HG02938 (cell line): ENCODE results near the gene CLDN1.
"Not testable (repeated sequence)": the region's sequence is repeated elsewhere in the genome, so short reads cannot be mapped to it uniquely, and the experiment has no call there.

Experiments
- ATAC-seq: cut with Tn5 transposase; IDR thresholded peaks from one replicate; pipeline ENCODE4 v1.9.1; 2021; ENCODE audit warnings: mild to moderate bottlenecking, moderate library complexity; ENCODE audit not compliant: unreplicated experiment

The CLDN1 gene

DNA sequence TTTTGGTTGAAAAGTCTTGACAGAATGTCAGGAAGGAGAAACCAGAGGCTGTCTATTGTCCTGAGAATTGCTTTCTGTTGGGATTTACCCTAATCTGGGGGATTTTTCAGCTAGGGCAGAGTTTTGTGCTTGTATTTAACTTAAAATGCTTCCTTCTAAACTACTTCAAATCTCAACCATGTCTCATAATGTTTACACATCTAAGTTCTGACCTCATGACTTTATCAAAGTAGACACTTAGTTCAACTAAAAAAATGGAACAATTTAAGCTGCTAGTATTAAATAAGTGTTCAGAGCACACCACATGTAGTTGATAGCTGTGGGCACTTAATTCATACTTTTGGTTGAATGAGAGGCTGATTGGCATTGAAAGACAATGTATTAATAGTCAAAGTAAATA is 28.2 kb downstream of the CLDN1 start:
- no peak for ATAC-seq

DNA sequence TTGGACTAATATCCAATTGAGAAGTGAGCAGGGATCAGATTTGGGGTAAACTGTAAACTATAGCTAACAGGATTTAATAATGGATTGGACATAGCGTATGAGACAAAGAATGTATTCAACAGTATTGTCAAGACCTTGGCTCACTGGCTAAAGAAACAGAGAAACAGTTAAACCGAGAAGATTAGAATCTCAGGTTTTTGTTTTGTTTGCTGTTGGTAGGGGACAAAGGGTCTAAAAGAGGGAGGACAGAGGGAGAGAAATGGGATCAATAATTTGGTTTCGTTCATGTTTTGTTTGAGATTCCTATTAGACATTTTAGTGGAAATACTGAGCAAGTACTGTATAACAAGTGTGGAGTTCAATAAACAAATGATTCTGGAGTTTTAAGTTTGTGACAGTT is 28.6 kb downstream of the CLDN1 start:
- no peak for ATAC-seq

DNA sequence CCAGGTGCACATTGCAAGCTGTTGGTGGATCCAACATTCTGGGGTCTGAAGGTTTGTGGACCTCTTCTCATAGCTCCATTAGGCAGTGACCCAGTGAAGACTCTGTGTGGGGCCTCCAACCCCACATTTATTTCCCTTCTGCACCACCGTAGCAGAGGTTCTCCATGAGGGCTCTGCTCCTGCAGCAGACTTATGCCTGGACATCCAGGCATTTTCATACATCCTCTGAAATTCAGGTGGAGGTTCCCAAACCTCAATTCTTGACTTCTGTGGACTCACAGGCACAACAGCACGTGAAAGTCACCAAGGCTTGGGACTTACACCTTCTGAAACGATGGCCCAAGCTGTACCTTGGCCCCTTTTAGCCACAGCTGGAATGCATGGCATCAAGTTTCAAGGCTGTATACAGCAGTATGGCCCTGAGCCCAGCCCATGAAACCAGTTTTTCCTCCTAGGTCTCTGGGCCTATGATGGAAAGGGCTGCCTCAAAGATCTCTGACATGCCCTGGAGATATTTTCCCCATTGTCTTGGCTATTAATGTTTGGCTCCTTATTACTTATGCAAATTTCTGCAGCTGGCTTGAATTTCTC is 30.2 kb downstream of the CLDN1 start:
- ATAC-seq = no peak

DNA sequence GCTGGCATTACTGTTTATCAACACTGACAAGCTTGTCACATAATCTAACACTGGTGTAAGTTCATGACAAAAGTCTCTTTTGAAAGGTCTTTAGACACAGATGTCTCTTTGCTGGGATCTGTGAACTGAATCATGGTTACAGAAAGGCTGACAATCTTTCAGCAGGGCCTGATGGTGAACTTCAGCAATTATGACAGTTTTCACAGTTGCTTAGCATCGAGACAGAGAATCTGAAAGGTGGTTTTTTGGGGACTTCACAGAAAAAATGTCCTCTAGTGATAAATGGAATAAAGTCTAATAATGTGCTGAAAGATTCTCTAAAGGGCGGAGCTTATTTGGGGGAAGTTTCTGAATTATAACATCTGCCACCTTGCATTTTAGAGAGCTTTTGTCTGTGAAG is 32.3 kb downstream of the CLDN1 start:
- ATAC-seq = no peak

DNA sequence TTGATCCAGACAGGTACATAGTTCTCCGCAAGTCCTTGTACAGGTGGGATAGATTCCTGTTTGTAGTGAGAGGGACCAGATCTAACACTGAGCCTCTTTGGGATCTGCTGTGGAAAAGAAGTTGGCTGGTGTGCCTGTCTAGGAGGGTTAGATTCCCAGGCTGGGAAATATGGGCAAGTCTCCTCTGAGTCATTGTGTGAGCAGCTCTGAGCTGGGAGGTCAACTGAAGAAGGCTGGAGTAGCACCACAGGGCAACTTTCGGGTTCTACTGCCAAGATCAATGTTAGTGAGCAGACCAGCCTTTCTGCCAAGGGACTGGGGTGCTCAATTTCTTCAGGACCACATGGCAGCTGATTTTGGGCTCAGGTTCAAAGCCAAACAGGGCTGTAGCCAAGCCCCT is 33.4 kb downstream of the CLDN1 start:
- no peak for ATAC-seq

DNA sequence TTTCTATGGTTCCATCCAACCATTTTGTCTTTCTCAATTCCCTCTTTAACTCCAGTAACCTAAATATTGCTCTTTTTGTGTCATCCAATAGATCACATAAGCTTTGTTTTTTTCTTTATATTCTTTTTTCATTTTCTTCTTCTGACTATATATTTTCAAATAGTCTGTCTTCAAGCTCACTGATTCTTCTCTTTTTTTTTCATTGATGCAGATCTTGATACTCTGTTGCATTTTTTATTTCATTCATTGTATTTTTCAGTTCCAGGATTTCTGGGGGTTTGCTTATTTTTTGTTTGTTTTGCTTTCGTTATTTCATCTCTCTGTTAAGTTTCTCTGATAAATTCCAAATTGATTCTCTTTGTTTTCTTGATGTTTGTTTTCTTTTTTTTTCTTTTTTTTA is 36.2 kb downstream of the CLDN1 start:
- ATAC-seq = no peak

DNA sequence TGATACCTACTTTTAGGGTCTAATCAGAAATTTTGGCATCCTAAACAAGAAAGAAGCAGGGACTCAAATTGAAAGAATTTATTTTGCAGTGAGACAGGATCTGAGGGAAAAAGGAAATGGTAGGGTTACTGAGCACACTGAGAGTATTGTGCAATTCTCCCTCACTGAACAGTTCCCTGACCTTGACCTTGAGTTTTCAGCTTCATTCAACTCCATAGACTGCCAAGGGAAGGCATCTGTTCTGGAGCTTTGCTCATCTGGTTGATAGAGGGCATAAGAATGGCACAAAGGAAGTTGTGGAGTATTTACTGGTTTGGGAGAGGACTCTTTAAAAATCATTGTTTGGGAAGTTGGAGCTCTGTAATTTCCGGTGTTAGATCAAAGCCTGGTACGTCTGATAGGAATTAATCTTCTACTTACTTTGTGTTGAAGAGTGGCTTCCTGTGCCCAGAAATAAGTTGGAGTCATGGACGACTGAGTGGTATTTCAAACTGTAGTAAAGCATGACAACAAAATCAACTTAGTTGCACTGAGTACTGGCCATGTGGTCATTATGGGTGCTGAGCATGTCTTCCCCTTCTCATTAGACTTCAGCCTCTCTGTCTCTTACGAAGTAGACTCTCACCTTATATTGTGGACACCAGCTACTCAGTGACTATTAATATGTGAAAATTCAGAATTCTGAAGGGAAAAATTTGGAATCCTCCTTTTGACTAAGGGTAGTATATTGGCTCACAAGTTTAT is 40.8 kb downstream of the CLDN1 start:
- ATAC-seq = no peak

DNA sequence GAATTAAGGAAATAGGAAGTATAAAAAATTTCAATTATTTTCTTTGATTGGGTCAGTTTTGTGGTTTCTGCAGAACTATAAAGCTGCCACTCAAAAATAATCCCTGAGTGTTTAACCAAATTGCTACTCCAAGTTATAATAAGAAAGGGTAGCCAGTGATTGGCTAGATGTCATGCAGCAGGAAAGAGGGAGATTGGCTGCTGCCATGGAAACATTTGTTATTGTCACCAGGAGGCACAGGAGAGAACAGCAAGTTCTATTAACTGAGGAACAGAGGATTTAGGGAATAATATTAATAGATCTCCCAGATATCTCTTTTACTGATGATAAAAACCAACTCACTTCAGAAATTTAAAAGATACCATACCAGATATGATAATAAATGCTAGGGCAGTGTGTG is 42.6 kb downstream of the CLDN1 start:
- ATAC-seq = no peak

DNA sequence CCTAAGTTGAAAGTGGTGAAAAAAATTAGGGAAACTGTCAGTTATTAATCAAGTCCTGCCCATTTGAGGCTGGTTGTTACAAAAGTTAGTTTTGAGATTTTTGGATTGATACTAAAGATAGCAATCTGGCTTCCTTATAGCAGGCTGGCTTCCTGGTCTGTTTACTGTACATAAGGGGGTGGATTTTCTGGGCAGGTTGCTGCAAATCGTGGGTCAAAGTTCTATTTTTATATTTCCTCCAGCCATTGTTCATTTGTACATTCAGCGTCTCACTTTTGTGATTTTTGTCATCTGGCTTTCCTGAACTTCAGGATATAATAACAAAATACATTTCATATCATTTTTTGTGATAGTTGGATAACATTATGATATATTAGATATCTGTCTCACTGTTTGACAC is 49.5 kb downstream of the CLDN1 start:
- ATAC-seq = no peak

DNA sequence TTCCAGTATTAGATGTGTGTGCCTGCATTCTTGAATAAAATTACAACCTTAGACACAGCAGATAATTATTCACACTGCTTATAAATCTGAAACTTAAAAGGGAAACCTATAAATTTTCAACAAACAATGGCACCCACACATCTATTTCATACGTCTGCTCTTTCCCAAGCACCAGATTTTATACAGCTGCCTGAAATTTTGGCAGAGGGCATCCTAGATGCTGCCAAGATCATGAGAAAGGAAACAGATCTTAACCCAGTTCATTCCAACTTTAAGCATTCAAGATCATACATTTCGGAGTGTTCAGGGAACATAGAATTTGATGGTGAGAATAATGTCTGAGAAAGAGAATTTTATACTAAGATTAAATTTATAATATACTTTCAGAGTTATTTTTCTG is 53.1 kb downstream of the CLDN1 start:
- ATAC-seq = no peak

DNA sequence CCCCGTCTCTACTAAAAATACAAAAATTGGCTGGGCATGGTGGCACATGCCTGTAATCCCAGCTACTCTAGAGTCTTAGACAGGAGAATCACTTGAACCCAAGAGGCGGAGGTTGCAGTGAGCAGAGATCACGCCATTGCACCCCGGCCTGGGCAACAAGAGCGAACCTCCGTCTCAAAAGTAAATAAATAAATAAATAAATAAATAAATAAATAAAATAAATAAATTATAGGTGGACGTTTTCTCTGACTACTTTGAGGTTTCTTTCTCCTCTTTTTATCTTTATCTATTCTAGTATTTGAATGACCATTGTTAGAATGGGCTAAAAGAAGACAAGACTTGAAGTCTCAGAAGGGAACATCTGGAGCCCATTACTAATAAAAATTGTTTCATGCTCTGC is 54.8 kb downstream of the CLDN1 start:
- not testable (repeated sequence) for ATAC-seq

DNA sequence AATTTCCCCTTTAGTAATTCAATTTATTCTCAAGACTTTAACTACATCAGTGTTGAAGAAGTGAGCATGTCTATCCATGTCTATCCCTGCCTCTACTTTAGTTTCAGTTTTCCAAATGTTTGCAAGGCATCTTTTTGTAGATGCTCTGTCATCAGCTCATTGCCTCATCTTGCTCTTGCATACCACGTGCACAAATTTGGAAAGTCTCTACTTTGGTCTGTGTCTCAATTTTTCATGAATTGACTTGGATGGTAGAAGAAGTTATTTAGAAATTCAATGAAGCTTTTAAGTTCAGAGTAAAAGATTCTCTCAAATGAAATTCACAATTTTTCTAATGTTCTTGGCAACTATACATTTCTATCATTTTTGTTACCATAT is 55.3 kb downstream of the CLDN1 start:
- ATAC-seq = no peak

DNA sequence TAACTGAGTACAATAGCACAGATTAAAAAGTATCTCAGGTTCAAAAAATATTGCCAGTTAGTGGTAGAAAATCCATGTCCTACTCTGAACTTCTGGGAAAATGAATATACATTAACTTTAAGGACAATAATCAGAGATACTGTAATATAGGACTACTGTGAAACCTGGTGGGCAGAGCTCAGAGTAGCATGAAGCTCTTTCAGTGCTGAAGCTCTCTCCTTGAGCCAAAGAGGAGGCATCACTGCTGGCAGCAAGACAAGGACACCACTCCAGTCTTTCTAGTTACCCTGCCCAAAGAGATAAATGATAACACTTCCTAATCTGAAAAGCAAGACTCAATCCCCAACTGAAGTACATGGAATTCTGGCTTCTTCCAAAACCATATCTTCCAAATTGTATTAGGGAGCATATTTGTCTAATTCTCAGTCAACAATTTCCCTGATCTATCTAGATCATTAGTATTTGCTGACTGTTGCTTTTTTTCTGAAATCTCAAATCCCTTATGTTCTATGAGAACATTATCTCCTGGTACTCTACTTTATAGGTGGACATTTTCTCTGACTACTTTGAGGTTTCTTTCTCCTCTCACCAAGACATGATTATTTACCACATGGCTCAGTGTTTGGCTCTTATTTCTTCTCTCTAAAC is 55.9 kb downstream of the CLDN1 start:
- ATAC-seq = no peak

DNA sequence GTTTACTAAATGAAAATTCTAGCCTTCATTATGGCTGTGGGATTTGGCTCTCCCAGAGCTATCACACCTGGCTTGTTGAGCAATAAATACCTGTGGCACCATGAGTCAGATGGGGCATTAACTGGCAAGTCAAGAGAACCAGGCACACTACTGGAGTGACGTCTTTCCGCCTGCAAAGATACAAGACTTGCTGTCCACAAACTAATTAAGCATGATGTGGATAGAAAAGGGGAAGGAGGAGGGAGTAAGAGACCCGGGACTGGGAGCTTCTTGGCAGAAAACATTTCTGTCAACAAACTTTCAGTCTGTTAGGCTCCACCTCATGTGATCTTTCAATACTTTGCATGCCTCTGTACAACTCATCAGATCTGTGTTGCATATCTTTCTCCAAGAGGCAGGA is 56.5 kb downstream of the CLDN1 start:
- no peak for ATAC-seq

DNA sequence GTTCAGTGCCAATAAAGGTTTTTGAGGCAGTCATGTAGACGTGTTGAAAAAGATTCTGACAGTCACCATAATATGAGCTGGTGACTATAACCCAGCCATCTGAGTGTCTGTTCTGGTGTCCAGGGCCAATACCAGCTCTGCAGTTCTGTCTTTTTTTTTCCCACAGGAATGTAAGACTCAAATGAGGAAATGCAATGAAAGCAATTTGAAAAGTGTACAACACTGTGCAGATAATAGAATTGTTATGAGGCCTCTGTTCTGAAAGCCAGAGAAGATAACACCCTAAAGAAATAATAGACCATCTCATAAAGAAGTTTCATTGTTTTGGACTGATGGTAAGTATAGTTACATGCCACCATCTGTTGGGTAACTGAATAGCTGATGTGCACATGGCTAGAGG is 57.1 kb downstream of the CLDN1 start:
- no peak for ATAC-seq

DNA sequence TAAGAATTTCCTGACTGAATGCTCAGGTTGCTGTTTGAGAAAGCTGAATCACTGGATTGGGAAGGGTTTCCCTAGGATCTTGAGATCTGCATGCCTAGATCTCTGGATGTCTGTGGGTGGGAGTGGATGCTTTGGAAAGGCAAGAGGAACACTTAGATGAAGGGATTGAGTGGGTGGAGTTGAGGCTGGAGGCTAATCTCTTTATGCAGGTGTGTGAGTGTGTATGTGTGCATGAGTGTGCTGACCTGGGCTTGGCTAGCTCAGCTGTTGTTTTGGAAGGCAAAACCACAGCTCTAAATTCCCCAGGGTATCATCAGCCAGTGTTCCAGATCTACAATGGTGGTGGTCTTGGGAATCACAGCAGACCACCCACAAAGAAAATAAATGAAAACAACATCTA is 60.5 kb downstream of the CLDN1 start:
- ATAC-seq = no peak

DNA sequence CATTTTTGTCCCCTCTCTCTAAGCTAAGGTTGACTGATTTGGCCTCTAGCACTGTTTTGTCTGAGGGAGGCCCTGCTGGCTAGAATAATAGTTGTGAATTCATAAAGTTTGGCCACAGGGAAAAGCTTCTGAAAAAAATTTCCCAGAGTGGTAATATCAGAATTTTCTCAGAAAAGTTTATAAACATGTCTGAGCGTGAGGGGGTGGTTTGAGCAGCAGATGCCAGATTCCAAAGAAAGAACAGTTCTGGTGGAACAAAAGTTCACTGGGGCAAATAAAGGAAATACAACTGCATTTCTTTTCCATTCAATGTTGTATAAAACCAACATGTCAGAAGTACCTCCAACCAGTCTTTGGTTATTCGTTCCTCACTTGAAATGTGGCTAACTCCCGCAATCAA is 61.2 kb downstream of the CLDN1 start:
- no peak for ATAC-seq

DNA sequence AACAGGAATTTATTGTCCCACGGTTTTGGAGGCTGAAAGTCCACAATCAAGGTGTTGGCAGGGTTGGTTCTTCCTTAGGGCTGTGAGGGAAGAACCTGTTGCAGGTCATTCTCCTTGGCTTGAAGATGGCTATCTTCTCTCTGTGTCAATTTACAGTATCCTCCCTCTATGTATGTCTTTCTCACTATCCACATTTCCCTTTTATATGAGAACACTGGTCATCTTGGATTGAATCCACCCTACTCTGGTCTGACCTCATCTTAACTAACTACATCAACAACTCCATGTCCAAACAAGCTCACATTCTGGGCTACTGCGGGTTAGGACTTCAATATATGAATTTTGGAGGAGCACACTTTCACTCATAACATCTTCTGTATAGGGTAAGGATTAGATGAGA is 61.9 kb downstream of the CLDN1 start:
- no peak for ATAC-seq

DNA sequence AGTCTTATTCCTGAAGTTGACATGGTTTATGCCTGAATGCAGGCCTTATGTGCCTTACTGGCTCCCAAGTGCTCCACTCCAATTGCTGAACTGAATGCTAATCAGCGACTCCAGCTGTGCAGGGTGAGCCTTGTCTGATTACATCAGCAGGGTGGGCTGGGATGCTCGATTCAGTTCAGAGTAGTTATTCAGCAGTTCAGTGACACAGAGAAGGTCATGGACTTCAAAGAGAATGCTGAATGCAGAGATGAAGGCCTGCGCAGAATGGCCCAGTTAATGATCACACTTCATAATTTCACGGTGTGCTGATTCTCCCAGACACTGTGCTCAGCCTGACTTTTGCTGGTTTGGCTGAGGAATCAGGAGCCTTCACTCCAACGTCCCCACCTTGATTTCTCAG is 63.6 kb downstream of the CLDN1 start:
- no peak for ATAC-seq
